ENCODE data around the gene DHRS2.

DHRS2 gene

GRCh38 chr14:23663711-23664110, 27.5 kb downstream of the DHRS2 start:
- Histone ChIP-seq H3K27ac (ENCODE audit: low read length, poor library complexity, severe bottlenecking) (no peak overlapping the region), H3K18ac (ENCODE audit: low read depth in 1 of 2, low read length in 2 of 2) (no peak overlapping the region)
- 77% methylated on average over 5 of the region's 5 CpGs for WGBS

GRCh38 chr14:23664207-23664885, 28.2 kb downstream of the DHRS2 start:
- no peaks in the 10 kb centered on the region for H3K9me3 ChIP-seq (ENCODE audit: control insufficient read depth, low read length)
- H2BK120ac ChIP-seq (ENCODE audit: low read depth, low read length) = no peak overlapping the region
- WGBS = 69% methylated on average over 5 of the region's 5 CpGs
- H3K14ac ChIP-seq (ENCODE audit: low read length in 2 of 2) = no peak overlapping the region
- H3K27ac ChIP-seq (ENCODE audit: low read length, poor library complexity, severe bottlenecking) = no peak overlapping the region
- H3K23ac ChIP-seq (ENCODE audit: low read length in 2 of 2) = no peak overlapping the region
- no peaks in the 10 kb centered on the region for H3K36me3 ChIP-seq (ENCODE audit: control insufficient read depth in 1 of 2, insufficient read depth in 2 of 2, low read depth in 1 of 2, low read length in 2 of 2)
- no peak overlapping the region for H3K9ac ChIP-seq (ENCODE audit: low read length)
- H2BK12ac ChIP-seq (ENCODE audit: low read length in 2 of 2) = no peak overlapping the region
- no peak overlapping the region for H3K18ac ChIP-seq (ENCODE audit: low read depth in 1 of 2, low read length in 2 of 2)
- H3K4me3 ChIP-seq (ENCODE audit: insufficient read depth in 1 of 2, low read depth in 1 of 2, low read length in 2 of 2) = no peak overlapping the region
- H3K4ac ChIP-seq (ENCODE audit: low read depth in 1 of 2, low read length in 2 of 2) = no peak overlapping the region
- H3K27me3 ChIP-seq (ENCODE audit: control insufficient read depth in 1 of 2, insufficient read depth in 1 of 2, low read length in 2 of 2) = peaks cover 15 to 70% of the 10 kb centered on the region in 2 experiments
- H3K4me2 ChIP-seq (ENCODE audit: low read length, poor library complexity, severe bottlenecking) = no peak overlapping the region
- H2AK5ac ChIP-seq (ENCODE audit: low read length, severe bottlenecking) = no peak overlapping the region
- no peak overlapping the region for H2BK5ac ChIP-seq (ENCODE audit: low read depth, low read length, poor library complexity, severe bottlenecking)
- no peak overlapping the region for H4K91ac ChIP-seq (ENCODE audit: low read length)
- H4K8ac ChIP-seq (ENCODE audit: low read length) = no peak overlapping the region
- H2BK15ac ChIP-seq (ENCODE audit: low read depth, poor library complexity, severe bottlenecking) = no peak overlapping the region
- no peak for DNase-seq
- H2AFZ ChIP-seq (ENCODE audit: low read depth, low read length) = no peak overlapping the region
- no peaks in the 10 kb centered on the region for H3K4me1 ChIP-seq (ENCODE audit: control insufficient read depth, insufficient read depth, low read depth, low read length)
- H3K79me1 ChIP-seq (replicated peaks; ENCODE audit: low read length, poor library complexity, severe bottlenecking) = no peaks in the 10 kb centered on the region

More at GRCh38 chr14:23663711-23664110, 27.5 kb downstream of the DHRS2 start:
- DNase-seq = no peak
- Histone ChIP-seq H3K4me2 (ENCODE audit: low read length, poor library complexity, severe bottlenecking) (no peak overlapping the region), H3K4me3 (ENCODE audit: insufficient read depth in 1 of 2, low read depth in 1 of 2, low read length in 2 of 2) (no peak overlapping the region), H3K27me3 (ENCODE audit: control insufficient read depth in 1 of 2, insufficient read depth in 1 of 2, low read length in 2 of 2) (peaks cover 15 to 77% of the 10 kb centered on the region in 2 experiments), H2BK120ac (ENCODE audit: low read depth, low read length) (no peak overlapping the region), H2BK12ac (ENCODE audit: low read length in 2 of 2) (no peak overlapping the region), H4K8ac (ENCODE audit: low read length) (no peak overlapping the region), H3K36me3 (ENCODE audit: control insufficient read depth in 1 of 2, insufficient read depth in 2 of 2, low read depth in 1 of 2, low read length in 2 of 2) (no peaks in the 10 kb centered on the region), H2AK5ac (ENCODE audit: low read length, severe bottlenecking) (no peak overlapping the region), H3K79me1 (replicated peaks; ENCODE audit: low read length, poor library complexity, severe bottlenecking) (no peaks in the 10 kb centered on the region), H3K14ac (ENCODE audit: low read length in 2 of 2) (no peak overlapping the region), H3K9ac (ENCODE audit: low read length) (no peak overlapping the region), H2BK15ac (ENCODE audit: low read depth, poor library complexity, severe bottlenecking) (no peak overlapping the region), H2AFZ (ENCODE audit: low read depth, low read length) (no peak overlapping the region), H3K4me1 (ENCODE audit: control insufficient read depth, insufficient read depth, low read depth, low read length) (no peaks in the 10 kb centered on the region), H3K4ac (ENCODE audit: low read depth in 1 of 2, low read length in 2 of 2) (no peak overlapping the region), H3K9me3 (ENCODE audit: control insufficient read depth, low read length) (no peaks in the 10 kb centered on the region), H2BK5ac (ENCODE audit: low read depth, low read length, poor library complexity, severe bottlenecking) (no peak overlapping the region), H4K91ac (ENCODE audit: low read length) (no peak overlapping the region), H3K23ac (ENCODE audit: low read length in 2 of 2) (no peak overlapping the region)

- no peak overlapping the region for H2BK5ac ChIP-seq (ENCODE audit: low read depth, low read length, poor library complexity, severe bottlenecking)
- no peak overlapping the region for H4K91ac ChIP-seq (ENCODE audit: low read length)
- no peak overlapping the region for H3K18ac ChIP-seq (ENCODE audit: low read depth in 1 of 2, low read length in 2 of 2)
- no peak overlapping the region for H2BK120ac ChIP-seq (ENCODE audit: low read depth, low read length)
- no peaks in the 10 kb centered on the region for H3K36me3 ChIP-seq (ENCODE audit: control insufficient read depth in 1 of 2, insufficient read depth in 2 of 2, low read depth in 1 of 2, low read length in 2 of 2)
- no peak overlapping the region for H2AFZ ChIP-seq (ENCODE audit: low read depth, low read length)
- no peak overlapping the region for H3K4me3 ChIP-seq (ENCODE audit: insufficient read depth in 1 of 2, low read depth in 1 of 2, low read length in 2 of 2)
- DNase-seq = no peak
- H2AK5ac ChIP-seq (ENCODE audit: low read length, severe bottlenecking) = no peak overlapping the region
- no peak overlapping the region for H3K4ac ChIP-seq (ENCODE audit: low read depth in 1 of 2, low read length in 2 of 2)
- no peak overlapping the region for H2BK15ac ChIP-seq (ENCODE audit: low read depth, poor library complexity, severe bottlenecking)
- WGBS = 60% methylated on average over 3 of the region's 4 CpGs
- no peak overlapping the region for H4K8ac ChIP-seq (ENCODE audit: low read length)
- H3K27ac ChIP-seq (ENCODE audit: low read length, poor library complexity, severe bottlenecking) = no peak overlapping the region
- H3K14ac ChIP-seq (ENCODE audit: low read length in 2 of 2) = no peak overlapping the region
- no peak overlapping the region for H3K9ac ChIP-seq (ENCODE audit: low read length)
- H3K23ac ChIP-seq (ENCODE audit: low read length in 2 of 2) = no peak overlapping the region
- peaks cover 15 to 63% of the 10 kb centered on the region in 2 experiments for H3K27me3 ChIP-seq (ENCODE audit: control insufficient read depth in 1 of 2, insufficient read depth in 1 of 2, low read length in 2 of 2)
- H3K79me1 ChIP-seq (replicated peaks; ENCODE audit: low read length, poor library complexity, severe bottlenecking) = no peaks in the 10 kb centered on the region
- no peak overlapping the region for H2BK12ac ChIP-seq (ENCODE audit: low read length in 2 of 2)
- H3K4me1 ChIP-seq (ENCODE audit: control insufficient read depth, insufficient read depth, low read depth, low read length) = no peaks in the 10 kb centered on the region
- H3K4me2 ChIP-seq (ENCODE audit: low read length, poor library complexity, severe bottlenecking) = no peak overlapping the region
- no peaks in the 10 kb centered on the region for H3K9me3 ChIP-seq (ENCODE audit: control insufficient read depth, low read length)
Observed at GRCh38 chr14:23665302-23666016, 29.3 kb downstream of the DHRS2 start.

- Histone ChIP-seq H3K4ac (ENCODE audit: low read depth in 1 of 2, low read length in 2 of 2) (no peak overlapping the region), H2BK15ac (ENCODE audit: low read depth, poor library complexity, severe bottlenecking) (no peak overlapping the region), H2BK120ac (ENCODE audit: low read depth, low read length) (no peak overlapping the region), H3K9ac (ENCODE audit: low read length) (no peak overlapping the region), H2AK5ac (ENCODE audit: low read length, severe bottlenecking) (no peak overlapping the region), H3K4me3 (ENCODE audit: insufficient read depth in 1 of 2, low read depth in 1 of 2, low read length in 2 of 2) (no peak overlapping the region), H4K91ac (ENCODE audit: low read length) (no peak overlapping the region), H3K27me3 (ENCODE audit: control insufficient read depth in 1 of 2, insufficient read depth in 1 of 2, low read length in 2 of 2) (peaks cover 15 to 47% of the 10 kb centered on the region in 2 experiments), H3K14ac (ENCODE audit: low read length in 2 of 2) (no peak overlapping the region), H2AFZ (ENCODE audit: low read depth, low read length) (no peak overlapping the region), H3K27ac (ENCODE audit: low read length, poor library complexity, severe bottlenecking) (no peak overlapping the region), H3K79me1 (replicated peaks; ENCODE audit: low read length, poor library complexity, severe bottlenecking) (no peaks in the 10 kb centered on the region), H4K8ac (ENCODE audit: low read length) (no peak overlapping the region), H3K36me3 (ENCODE audit: control insufficient read depth in 1 of 2, insufficient read depth in 2 of 2, low read depth in 1 of 2, low read length in 2 of 2) (no peaks in the 10 kb centered on the region), H3K18ac (ENCODE audit: low read depth in 1 of 2, low read length in 2 of 2) (no peak overlapping the region), H2BK5ac (ENCODE audit: low read depth, low read length, poor library complexity, severe bottlenecking) (no peak overlapping the region), H2BK12ac (ENCODE audit: low read length in 2 of 2) (no peak overlapping the region), H3K4me2 (ENCODE audit: low read length, poor library complexity, severe bottlenecking) (no peak overlapping the region), H3K4me1 (ENCODE audit: control insufficient read depth, insufficient read depth, low read depth, low read length) (no peaks in the 10 kb centered on the region), H3K23ac (ENCODE audit: low read length in 2 of 2) (no peak overlapping the region), H3K9me3 (ENCODE audit: control insufficient read depth, low read length) (no peaks in the 10 kb centered on the region)
- 73% methylated on average over 3 of the region's 3 CpGs for WGBS
- no peak for DNase-seq
Observed at GRCh38 chr14:23667134-23667533, 31.0 kb downstream of the DHRS2 start.

Measured in mesenchymal stem cell (in vitro differentiated cells and primary cell).